OCI-LY1 (cell line): ENCODE measurements around the gene OAF.

Source experiments
- CTCF ChIP-seq: fragments of 200-600 bp; sonication (generic), shearing (Covaris generic); IDR thresholded peaks from 2 replicates; pipeline ENCODE4 v1.5.1; 2017; ENCODE audit warnings: mild to moderate bottlenecking, antibody characterized with exemption, low read length, moderate library complexity, mixed read lengths
- EZH2 ChIP-seq: fragments of 200-600 bp; sonication (generic), shearing (Covaris generic); IDR thresholded peaks from 2 replicates; pipeline ENCODE4 v1.8.0; 2017; ENCODE audit warnings: borderline replicate concordance, mixed run types, mild to moderate bottlenecking, antibody characterized with exemption, low read length, moderate library complexity, mixed read lengths

DNA sequence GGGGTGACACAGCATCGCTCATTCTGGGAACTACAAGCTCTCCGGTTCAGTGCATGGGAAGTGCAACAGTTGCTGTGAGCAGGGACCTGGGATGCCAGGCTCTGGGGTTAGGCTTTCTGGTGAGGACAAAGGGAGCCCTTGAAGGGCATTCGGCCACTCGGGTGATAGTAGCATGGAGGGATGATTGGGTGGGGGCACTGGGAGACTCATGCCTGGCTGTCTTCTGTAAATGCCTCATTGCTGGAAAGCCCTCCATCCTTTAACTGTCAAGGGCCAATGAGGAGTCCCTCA is 9.9 kb downstream of the OAF start:
- no peak for TF ChIP-seq CTCF
- TF ChIP-seq EZH2, result no peak
